ENCODE results near the gene PCSK6.

PCSK6 gene

GRCh38 chr15:101521591-101521990 is 32.1 kb upstream of the PCSK6 start:
- Histone ChIP-seq H3K4me3 (ENCODE audit: low read length) (no peak overlapping the region), H3K4me1 (ENCODE audit: control insufficient read depth, low read depth, low read length) (no peaks in the 10 kb centered on the region), H3K27ac (ENCODE audit: low read length) (no peak overlapping the region)

GRCh38 chr15:101521069-101521468 is 31.6 kb upstream of the PCSK6 start:
- Histone ChIP-seq H3K27me3 (ENCODE audit: control insufficient read depth, insufficient read depth, low read length) (no peaks in the 10 kb centered on the region), H3K4me1 (ENCODE audit: control insufficient read depth, low read depth, low read length) (no peaks in the 10 kb centered on the region), H3K9ac (ENCODE audit: low read length) (no peak overlapping the region), H3K36me3 (ENCODE audit: control insufficient read depth, low read depth, low read length) (no peaks in the 10 kb centered on the region), H3K9me3 (ENCODE audit: control insufficient read depth, low read depth, low read length) (peaks cover 5% of the 10 kb centered on the region), H3K4me3 (ENCODE audit: low read length) (no peak overlapping the region), H3K27ac (ENCODE audit: low read length) (no peak overlapping the region)

More at GRCh38 chr15:101521591-101521990, 32.1 kb upstream of the PCSK6 start:
- Histone ChIP-seq H3K36me3 (ENCODE audit: control insufficient read depth, low read depth, low read length) (no peaks in the 10 kb centered on the region), H3K9me3 (ENCODE audit: control insufficient read depth, low read depth, low read length) (peaks cover 5% of the 10 kb centered on the region), H3K27me3 (ENCODE audit: control insufficient read depth, insufficient read depth, low read length) (no peaks in the 10 kb centered on the region), H3K9ac (ENCODE audit: low read length) (no peak overlapping the region)

- Histone ChIP-seq H3K9ac (ENCODE audit: low read length) (no peak overlapping the region), H3K4me1 (ENCODE audit: control insufficient read depth, low read depth, low read length) (no peaks in the 10 kb centered on the region), H3K4me3 (ENCODE audit: low read length) (no peak overlapping the region), H3K27me3 (ENCODE audit: control insufficient read depth, insufficient read depth, low read length) (no peaks in the 10 kb centered on the region), H3K27ac (ENCODE audit: low read length) (no peak overlapping the region), H3K9me3 (ENCODE audit: control insufficient read depth, low read depth, low read length) (peaks cover 5% of the 10 kb centered on the region), H3K36me3 (ENCODE audit: control insufficient read depth, low read depth, low read length) (no peaks in the 10 kb centered on the region)
Observed at GRCh38 chr15:101520395-101520794, 30.9 kb upstream of the PCSK6 start.

DNA sequence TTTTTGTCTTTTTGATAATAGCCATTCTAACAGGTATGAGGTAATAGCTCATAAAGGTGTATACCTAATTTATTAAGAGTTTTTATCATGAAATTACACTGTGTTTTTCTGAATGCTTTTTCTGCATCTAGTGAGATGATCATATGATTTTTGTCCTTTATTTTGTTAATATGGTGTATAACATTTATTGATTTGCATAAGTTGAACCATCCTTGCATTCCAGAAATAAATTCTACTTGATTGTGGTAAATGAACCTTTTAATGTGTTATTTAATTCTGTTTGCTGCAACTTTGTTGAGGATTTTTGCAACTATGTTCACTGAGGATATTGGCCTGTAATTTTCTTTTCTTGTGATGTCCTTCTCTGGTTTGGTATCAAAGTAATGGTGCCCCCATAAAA is 28.0 kb upstream of the PCSK6 start:
- Histone ChIP-seq H3K9me3 (ENCODE audit: control insufficient read depth, low read depth, low read length) (peaks cover 5% of the 10 kb centered on the region), H3K27me3 (ENCODE audit: control insufficient read depth, insufficient read depth, low read length) (no peaks in the 10 kb centered on the region), H3K9ac (ENCODE audit: low read length) (no peak overlapping the region), H3K4me1 (ENCODE audit: control insufficient read depth, low read depth, low read length) (no peaks in the 10 kb centered on the region), H3K36me3 (ENCODE audit: control insufficient read depth, low read depth, low read length) (no peaks in the 10 kb centered on the region), H3K4me3 (ENCODE audit: low read length) (no peak overlapping the region), H3K27ac (ENCODE audit: low read length) (no peak overlapping the region)

- H3K27ac ChIP-seq (ENCODE audit: low read length): no peak overlapping the region
Observed at GRCh38 chr15:101514318-101514717, 24.8 kb upstream of the PCSK6 start.

DNA sequence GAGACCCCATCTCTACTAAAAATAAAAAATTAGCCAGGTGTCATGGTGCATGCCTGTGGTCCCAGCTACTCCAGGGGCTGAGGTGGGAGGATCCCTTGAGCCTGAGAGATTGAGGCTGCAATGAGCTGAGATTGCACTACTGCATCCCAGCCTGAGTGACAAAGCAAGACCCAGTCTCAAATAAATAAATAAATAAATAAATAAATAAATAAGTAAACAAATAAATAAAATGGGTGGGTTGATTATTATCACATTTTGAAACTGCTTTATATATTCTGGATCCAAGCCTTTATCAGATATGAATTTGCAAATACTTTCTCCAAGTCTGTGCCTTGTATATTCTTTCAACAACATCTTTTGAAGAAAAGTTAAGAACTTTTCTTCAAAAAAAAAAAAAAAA is 22.2 kb upstream of the PCSK6 start:
- Histone ChIP-seq H3K36me3 (ENCODE audit: control insufficient read depth, low read depth, low read length) (no peaks in the 10 kb centered on the region), H3K9me3 (ENCODE audit: control insufficient read depth, low read depth, low read length) (no peaks in the 10 kb centered on the region), H3K27ac (ENCODE audit: low read length) (no peak overlapping the region), H3K4me1 (ENCODE audit: control insufficient read depth, low read depth, low read length) (no peaks in the 10 kb centered on the region), H3K4me3 (ENCODE audit: low read length) (no peak overlapping the region), H3K9ac (ENCODE audit: low read length) (no peak overlapping the region), H3K27me3 (ENCODE audit: control insufficient read depth, insufficient read depth, low read length) (no peaks in the 10 kb centered on the region)

More at GRCh38 chr15:101514318-101514717, 24.8 kb upstream of the PCSK6 start:
- no peak overlapping the region for H3K4me3 ChIP-seq (ENCODE audit: low read length)
- peaks cover 5% of the 10 kb centered on the region for H3K9me3 ChIP-seq (ENCODE audit: control insufficient read depth, low read depth, low read length)
- no peak overlapping the region for H3K9ac ChIP-seq (ENCODE audit: low read length)
- H3K4me1 ChIP-seq (ENCODE audit: control insufficient read depth, low read depth, low read length): no peaks in the 10 kb centered on the region
- no peaks in the 10 kb centered on the region for H3K27me3 ChIP-seq (ENCODE audit: control insufficient read depth, insufficient read depth, low read length)
- no peaks in the 10 kb centered on the region for H3K36me3 ChIP-seq (ENCODE audit: control insufficient read depth, low read depth, low read length)

GRCh38 chr15:101510212-101511197 is 21.0 kb upstream of the PCSK6 start:
- Histone ChIP-seq H3K9me3 (ENCODE audit: control insufficient read depth, low read depth, low read length) (no peaks in the 10 kb centered on the region), H3K4me1 (ENCODE audit: control insufficient read depth, low read depth, low read length) (no peaks in the 10 kb centered on the region), H3K36me3 (ENCODE audit: control insufficient read depth, low read depth, low read length) (no peaks in the 10 kb centered on the region), H3K27me3 (ENCODE audit: control insufficient read depth, insufficient read depth, low read length) (no peaks in the 10 kb centered on the region), H3K4me3 (ENCODE audit: low read length) (no peak overlapping the region), H3K9ac (ENCODE audit: low read length) (no peak overlapping the region), H3K27ac (ENCODE audit: low read length) (no peak overlapping the region)

DNA sequence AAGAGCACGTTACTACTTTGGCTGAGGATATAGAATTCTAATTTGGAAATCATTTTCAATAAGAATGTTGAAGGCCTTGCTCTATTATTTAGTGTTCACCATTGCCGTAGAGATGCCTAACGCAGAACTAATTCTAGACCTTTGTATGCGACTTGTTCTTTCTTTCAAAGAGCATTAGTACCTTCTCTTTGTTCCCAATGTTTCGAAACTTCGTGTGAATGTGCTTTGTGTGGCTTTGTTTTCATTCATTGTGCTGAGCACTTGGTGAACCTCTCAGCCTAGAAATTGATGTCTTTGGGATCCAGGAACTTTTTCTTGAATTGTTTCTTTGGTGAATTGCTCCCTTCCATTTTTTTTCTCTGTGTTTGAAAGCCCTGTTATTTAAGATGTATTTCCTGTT is 19.8 kb upstream of the PCSK6 start:
- Histone ChIP-seq H3K36me3 (ENCODE audit: control insufficient read depth, low read depth, low read length) (no peaks in the 10 kb centered on the region), H3K4me3 (ENCODE audit: low read length) (no peak overlapping the region), H3K27ac (ENCODE audit: low read length) (no peak overlapping the region), H3K4me1 (ENCODE audit: control insufficient read depth, low read depth, low read length) (no peaks in the 10 kb centered on the region), H3K27me3 (ENCODE audit: control insufficient read depth, insufficient read depth, low read length) (no peaks in the 10 kb centered on the region), H3K9ac (ENCODE audit: low read length) (no peak overlapping the region), H3K9me3 (ENCODE audit: control insufficient read depth, low read depth, low read length) (no peaks in the 10 kb centered on the region)

DNA sequence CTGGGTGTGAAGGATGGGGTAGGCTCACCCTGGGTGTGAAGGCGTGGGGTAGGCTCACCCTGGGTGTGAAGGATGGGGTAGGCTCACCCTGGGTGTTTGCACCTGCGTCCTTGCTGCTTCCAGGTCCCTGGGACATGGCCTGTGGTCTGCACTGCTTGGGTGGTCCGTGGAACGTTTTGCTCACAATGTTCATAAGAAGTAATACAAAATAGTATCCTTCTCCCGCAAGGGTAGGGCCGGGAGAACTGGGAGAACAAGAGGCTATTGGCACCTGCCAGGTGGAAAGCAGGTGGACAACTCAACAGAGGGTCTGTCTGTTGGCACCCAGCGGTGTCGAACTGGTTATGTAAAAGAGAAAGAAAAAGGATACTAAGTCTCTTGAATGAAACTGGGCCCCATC is 17.0 kb upstream of the PCSK6 start:
- H3K36me3 ChIP-seq (ENCODE audit: control insufficient read depth, low read depth, low read length): no peaks in the 10 kb centered on the region
- H3K27me3 ChIP-seq (ENCODE audit: control insufficient read depth, insufficient read depth, low read length): no peaks in the 10 kb centered on the region
- H3K4me3 ChIP-seq (ENCODE audit: low read length): no peak overlapping the region
- no peaks in the 10 kb centered on the region for H3K9me3 ChIP-seq (ENCODE audit: control insufficient read depth, low read depth, low read length)
- H3K4me1 ChIP-seq (ENCODE audit: control insufficient read depth, low read depth, low read length): no peaks in the 10 kb centered on the region
- no peak overlapping the region for H3K27ac ChIP-seq (ENCODE audit: low read length)
- H3K9ac ChIP-seq (ENCODE audit: low read length): no peak overlapping the region

- no peaks in the 10 kb centered on the region for H3K4me1 ChIP-seq (ENCODE audit: control insufficient read depth, low read depth, low read length)
- H3K9me3 ChIP-seq (ENCODE audit: control insufficient read depth, low read depth, low read length): no peaks in the 10 kb centered on the region
- H3K9ac ChIP-seq (ENCODE audit: low read length): no peak overlapping the region
- no peak overlapping the region for H3K27ac ChIP-seq (ENCODE audit: low read length)
- H3K36me3 ChIP-seq (ENCODE audit: control insufficient read depth, low read depth, low read length): no peaks in the 10 kb centered on the region
- no peak overlapping the region for H3K4me3 ChIP-seq (ENCODE audit: low read length)
- H3K27me3 ChIP-seq (ENCODE audit: control insufficient read depth, insufficient read depth, low read length): no peaks in the 10 kb centered on the region
Observed at GRCh38 chr15:101505610-101506337, 16.3 kb upstream of the PCSK6 start.

DNA sequence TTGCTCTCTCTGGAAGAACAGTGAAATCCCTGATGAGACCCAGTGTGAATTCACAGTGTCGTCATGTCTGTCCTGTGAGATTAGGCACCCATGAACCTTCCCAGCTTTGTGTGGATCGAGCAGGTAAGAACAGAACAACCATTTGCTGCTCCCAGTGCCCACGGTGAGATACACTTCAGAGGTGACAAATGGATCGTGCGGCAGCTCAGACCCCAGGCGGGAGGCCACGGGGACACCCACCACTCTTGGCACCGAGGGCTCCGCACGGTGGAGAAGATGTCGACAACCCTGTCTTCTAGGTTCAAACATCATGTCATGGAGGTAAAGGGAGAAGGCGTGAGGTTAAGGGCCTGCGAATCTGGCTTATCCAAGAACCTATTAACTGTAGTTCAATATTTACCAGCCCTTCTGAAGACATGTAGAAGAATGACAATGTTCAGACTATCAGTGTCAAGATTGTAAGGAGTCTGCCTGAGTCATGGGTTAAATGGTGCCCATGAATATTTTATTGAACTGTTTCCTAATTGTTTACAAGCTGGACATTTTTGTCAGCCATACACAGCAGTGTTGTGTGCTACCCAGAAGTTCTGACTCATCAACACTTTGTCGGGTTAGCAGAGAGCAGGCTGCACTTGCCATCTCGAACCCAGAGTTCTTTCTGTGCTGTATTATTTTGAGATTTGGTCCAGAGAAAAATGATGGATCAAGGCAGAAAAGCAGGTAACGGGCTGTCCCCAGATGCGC is 15.5 kb upstream of the PCSK6 start:
- Histone ChIP-seq H3K4me1 (ENCODE audit: control insufficient read depth, low read depth, low read length) (no peaks in the 10 kb centered on the region), H3K4me3 (ENCODE audit: low read length) (no peak overlapping the region), H3K36me3 (ENCODE audit: control insufficient read depth, low read depth, low read length) (no peaks in the 10 kb centered on the region), H3K27me3 (ENCODE audit: control insufficient read depth, insufficient read depth, low read length) (no peaks in the 10 kb centered on the region), H3K9ac (ENCODE audit: low read length) (no peak overlapping the region), H3K27ac (ENCODE audit: low read length) (no peak overlapping the region), H3K9me3 (ENCODE audit: control insufficient read depth, low read depth, low read length) (no peaks in the 10 kb centered on the region)
